Transverse colon (tissue), 4 donors: Measurements from ENCODE around the gene CDK14. TPM values are rescaled to one million over a fixed set of nuclear protein-coding genes. Genes with fewer than 3 reads are reported as not detected.

Experiments
- DNase-seq: peaks from one replicate; pipeline ENCODE4 v3.0.0-alpha.2; 2019
- H3K27ac ChIP-seq, 4 donors: fragments of 200-600 bp; sonication (generic); 2 replicates each; pipeline ENCODE4 v1.5.1; 2016 to 2018; ENCODE audit warnings: inconsistent platforms in 4 of 4
- H3K27me3 ChIP-seq: fragments of 200-600 bp; sonication (generic); 2 replicates; pipeline ENCODE4 v1.5.1; 2017; ENCODE audit warnings: inconsistent platforms
- H3K36me3 ChIP-seq, 4 donors: fragments of 200-600 bp; sonication (generic); 2 replicates each; pipeline ENCODE4 v1.5.1; 2017 to 2019; ENCODE audit warnings: inconsistent platforms in 4 of 4
- H3K4me1 ChIP-seq, 4 donors: fragments of 200-600 bp; sonication (generic); 2 replicates each; pipeline ENCODE4 v1.5.1; 2017 to 2020; ENCODE audit warnings: inconsistent platforms in 4 of 4
- H3K4me3 ChIP-seq, 4 donors: fragments of 200-600 bp; sonication (generic); 1 replicate in 1 of 4; 2 replicates in 3 of 4; pipeline versions ENCODE4 v1.5.1 to v1.6.1; 2017 to 2019; ENCODE audit warnings: inconsistent platforms in 4 of 4
- H3K9me3 ChIP-seq, 2 donors: fragments of 200-600 bp; sonication (generic); 2 replicates each; pipeline ENCODE4 v1.5.1; 2017 to 2019; ENCODE audit warnings: inconsistent platforms in 2 of 2
- EP300 ChIP-seq: sonication (generic); formaldehyde crosslinking; IDR thresholded peaks from one replicate; pipeline ENCODE4 v1.6.1; 2017; ENCODE audit warnings: antibody characterized with exemption, low read depth
- POLR2A ChIP-seq: fragments of 450-650 bp; IDR thresholded peaks from one replicate; pipeline ENCODE4 v1.6.1; 2016; ENCODE audit warnings: antibody characterized with exemption, mild to moderate bottlenecking, moderate library complexity
- POLR2AphosphoS5 ChIP-seq, 3 donors: sonication (generic); formaldehyde crosslinking; IDR thresholded peaks; one replicate each; pipeline ENCODE4 v1.6.1; 2016; ENCODE audit warnings: antibody characterized with exemption in 3 of 3
- WGBS, 2 donors: methylation state at CpG; one replicate each; pipeline ENCODE4 v1.1.5; 2018; ENCODE audit warnings: low coverage in 1 of 2; 5-methylcytosine and 5-hydroxymethylcytosine counted together
- in situ Hi-C, 4 donors: fragments of 200-750 bp; cut with MboI; loops; one replicate each; pipeline versions ENCODE4 v1.15.0 to v1.15.1; 2017; ENCODE audit warnings: low sequenced_read_pairs in 3 of 4, low pct_ligation_motif_present in 1 of 4, low pct_unique_long_range_greater_than_20kb in 1 of 4
- intact Hi-C: fragments of 100-400 bp; cut with DNase I; formaldehyde crosslinking; loops from one replicate; pipeline ENCODE4 v1.15.1; 2023; ENCODE audit warnings: low total_unique reads
- total RNA-seq, 4 donors: library from RNA; depleted of rRNA; stranded (reverse); fragments of >200 nt; gene quantifications; one replicate each; pipeline ENCODE4 v1.1.0, GENCODE V29; 2016
- TF ChIP-seq, protein P1 (sequence below), 5 experiments: fragments of 200-600 bp in 3 of 5; fragments of 450-650 bp in 2 of 5; sonication (generic) in 3 of 5; IDR thresholded peaks; 1 replicate in 2 of 5; 2 replicates in 3 of 5; pipeline ENCODE4 v1.5.1; 2016 to 2017; ENCODE audit warnings: antibody characterized with exemption in 5 of 5, inconsistent platforms in 3 of 5, mild to moderate bottlenecking in 2 of 5, moderate library complexity in 1 of 5

The CDK14 gene
- total RNA-seq, 4 donors from 2014 or later: 0.40 to 15.4 (median 4.8) TPM

DNA sequence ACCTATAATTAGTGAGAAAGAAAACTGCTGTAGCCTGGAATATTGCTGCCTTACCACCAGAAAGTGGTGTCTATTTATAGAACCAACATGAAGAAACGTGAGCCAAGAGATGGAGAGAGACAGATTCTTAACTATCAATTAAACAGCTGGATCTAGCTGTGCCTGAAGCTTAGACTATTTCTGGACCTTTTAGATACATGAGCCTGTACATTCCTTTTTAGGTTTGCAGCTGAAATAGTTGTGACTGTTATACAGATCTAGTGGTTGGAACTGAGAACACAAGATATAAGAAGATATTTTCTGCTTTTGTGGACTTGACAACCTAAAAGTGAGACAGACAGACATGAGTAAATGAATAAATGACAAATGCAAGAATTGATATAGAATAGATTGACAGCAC lies 73.4 kb downstream of the CDK14 start:
- TF ChIP-seq POLR2A: no peak
- TF ChIP-seq, protein P1, sequence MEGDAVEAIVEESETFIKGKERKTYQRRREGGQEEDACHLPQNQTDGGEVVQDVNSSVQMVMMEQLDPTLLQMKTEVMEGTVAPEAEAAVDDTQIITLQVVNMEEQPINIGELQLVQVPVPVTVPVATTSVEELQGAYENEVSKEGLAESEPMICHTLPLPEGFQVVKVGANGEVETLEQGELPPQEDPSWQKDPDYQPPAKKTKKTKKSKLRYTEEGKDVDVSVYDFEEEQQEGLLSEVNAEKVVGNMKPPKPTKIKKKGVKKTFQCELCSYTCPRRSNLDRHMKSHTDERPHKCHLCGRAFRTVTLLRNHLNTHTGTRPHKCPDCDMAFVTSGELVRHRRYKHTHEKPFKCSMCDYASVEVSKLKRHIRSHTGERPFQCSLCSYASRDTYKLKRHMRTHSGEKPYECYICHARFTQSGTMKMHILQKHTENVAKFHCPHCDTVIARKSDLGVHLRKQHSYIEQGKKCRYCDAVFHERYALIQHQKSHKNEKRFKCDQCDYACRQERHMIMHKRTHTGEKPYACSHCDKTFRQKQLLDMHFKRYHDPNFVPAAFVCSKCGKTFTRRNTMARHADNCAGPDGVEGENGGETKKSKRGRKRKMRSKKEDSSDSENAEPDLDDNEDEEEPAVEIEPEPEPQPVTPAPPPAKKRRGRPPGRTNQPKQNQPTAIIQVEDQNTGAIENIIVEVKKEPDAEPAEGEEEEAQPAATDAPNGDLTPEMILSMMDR (IDR thresholded peaks at IDR 0.05): no peak
- TF ChIP-seq POLR2AphosphoS5 (IDR thresholded peaks at IDR 0.05): no peak
- TF ChIP-seq EP300: no peak
- H3K27ac ChIP-seq: no peak overlapping the region
- WGBS, 2 donors: 70 to 80% methylated on average over 1 of the region's 1 CpG
- H3K4me1 ChIP-seq: no peaks in the 10 kb centered on the region
- in situ Hi-C loops (no loop called here), intact Hi-C loops (no loop called here)
- DNase-seq: no peak
- no peak overlapping the region for H3K4me3 ChIP-seq
- no peaks in the 10 kb centered on the region for H3K9me3 ChIP-seq
- no peaks in the 10 kb centered on the region for H3K36me3 ChIP-seq
- H3K27me3 ChIP-seq: no peaks in the 10 kb centered on the region

DNA sequence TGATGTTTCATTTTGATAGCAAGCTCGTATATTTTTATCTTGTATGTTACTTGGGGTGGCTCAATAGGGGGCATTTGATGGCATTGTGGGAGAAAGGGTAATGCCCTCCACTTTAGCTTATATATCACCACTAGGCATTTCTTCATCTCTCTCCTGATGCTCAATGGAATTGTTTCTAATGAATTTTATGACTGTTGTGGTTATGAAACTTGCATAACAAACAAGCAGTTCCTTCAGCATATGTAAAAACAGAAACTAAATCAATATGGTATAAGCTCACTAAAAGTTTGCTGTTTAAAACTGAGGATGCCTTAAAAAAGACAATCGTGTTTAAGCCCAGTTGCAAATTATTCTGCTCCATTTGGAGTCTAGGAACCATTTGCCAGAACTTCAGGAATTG lies 75.5 kb downstream of the CDK14 start:
- no peak for DNase-seq
- in situ Hi-C loops (no loop called here), intact Hi-C loops (loop anchor here (5.0 kb wide), 1 partner anchor 1569 kb away; no protein-coding TSS in a partner anchor)
- H3K27me3 ChIP-seq: no peaks in the 10 kb centered on the region
- no peaks in the 10 kb centered on the region for H3K36me3 ChIP-seq
- H3K27ac ChIP-seq: no peak overlapping the region
- WGBS, 2 donors: 80 to 87% methylated on average over 2 of the region's 2 CpGs
- H3K4me3 ChIP-seq: no peak overlapping the region
- TF ChIP-seq EP300 (no peak), POLR2A (no peak), POLR2AphosphoS5 (IDR thresholded peaks at IDR 0.05) (no peak)
- TF ChIP-seq, protein P1 (IDR thresholded peaks at IDR 0.05): no peak
- H3K9me3 ChIP-seq: no peaks in the 10 kb centered on the region
- no peaks in the 10 kb centered on the region for H3K4me1 ChIP-seq

DNA sequence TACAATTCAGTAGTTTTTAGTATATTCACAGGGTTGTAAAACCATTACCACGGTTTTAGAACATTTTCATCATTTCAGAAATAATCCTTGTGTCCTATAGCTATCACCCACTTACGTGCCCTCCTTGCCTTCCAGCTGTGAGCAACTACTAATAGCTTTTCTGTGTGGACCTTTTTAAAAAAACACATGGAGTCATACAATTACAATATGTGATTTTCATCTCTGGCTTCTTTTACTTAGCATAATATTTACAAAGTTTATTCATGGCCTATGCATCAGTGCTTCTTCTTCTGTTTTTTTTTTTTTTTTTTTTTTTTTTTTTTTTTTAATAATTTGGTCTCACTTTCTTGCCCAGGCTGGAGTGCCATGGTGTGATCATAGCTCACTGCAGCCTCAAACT lies 76.1 kb downstream of the CDK14 start:
- no peaks in the 10 kb centered on the region for H3K36me3 ChIP-seq
- no peak for DNase-seq
- intact Hi-C loops (loop anchor here (5.0 kb wide), 1 partner anchor 1570 kb away; no protein-coding TSS in a partner anchor), in situ Hi-C loops (no loop called here)
- H3K27ac ChIP-seq: no peak overlapping the region
- TF ChIP-seq EP300: no peak
- TF ChIP-seq, protein P1 (IDR thresholded peaks at IDR 0.05): no peak
- no peak for TF ChIP-seq POLR2AphosphoS5 (IDR thresholded peaks at IDR 0.05)
- no peak for TF ChIP-seq POLR2A
- no peaks in the 10 kb centered on the region for H3K27me3 ChIP-seq
- no peak overlapping the region for H3K4me3 ChIP-seq
- H3K9me3 ChIP-seq: no peaks in the 10 kb centered on the region
- WGBS, 2 donors: 87 to 100% methylated on average over 2 of the region's 2 CpGs
- H3K4me1 ChIP-seq: no peaks in the 10 kb centered on the region

DNA sequence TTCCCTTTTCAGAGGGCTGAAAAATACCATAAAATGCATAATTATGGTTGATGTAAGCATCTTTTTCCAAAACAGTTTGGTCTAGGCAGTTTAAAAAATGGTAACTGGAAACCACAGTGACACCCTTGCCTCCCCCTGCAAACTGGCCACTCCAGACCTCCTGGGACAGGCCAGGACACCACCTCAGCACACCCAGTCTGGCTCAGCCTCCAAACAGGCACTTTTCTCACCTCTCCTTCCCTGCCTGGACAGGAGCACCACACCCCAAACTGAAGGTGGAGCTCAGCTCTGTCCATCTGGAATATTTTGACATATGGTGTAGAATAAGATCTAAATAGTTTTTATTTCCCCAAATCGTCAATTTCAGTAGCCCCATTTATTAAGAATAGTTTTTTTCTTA lies 78.5 kb downstream of the CDK14 start:
- Histone ChIP-seq H3K27ac (no peak overlapping the region), H3K27me3 (no peaks in the 10 kb centered on the region), H3K4me3 (no peak overlapping the region), H3K9me3 (no peaks in the 10 kb centered on the region), H3K36me3 (no peaks in the 10 kb centered on the region), H3K4me1 (no peaks in the 10 kb centered on the region)
- in situ Hi-C loops: no loop called here
- no peak for DNase-seq
- intact Hi-C loops: loop anchor here (5.0 kb wide), 1 partner anchor 1572 kb away; no protein-coding TSS in a partner anchor
- WGBS, 2 donors: 75% methylated on average over 1 of the region's 1 CpG; no CpG with 5 or more reads in 1 of the 2 donors
- TF ChIP-seq POLR2A: no peak
- TF ChIP-seq, protein P1 (IDR thresholded peaks at IDR 0.05): no peak
- no peak for TF ChIP-seq EP300
- no peak for TF ChIP-seq POLR2AphosphoS5 (IDR thresholded peaks at IDR 0.05)
